ENCODE results near the gene GRIK4.
A peak's percentile ranks its signal among the peaks of the same experiment; 100 is the strongest.

The GRIK4 gene

GRCh38 chr11:120917559-120918239, 406.2 kb downstream of the GRIK4 start:
- no peak for DNase-seq (ENCODE audit: low read depth)

GRCh38 chr11:120918257-120918656, 406.7 kb downstream of the GRIK4 start:
- DNase-seq (ENCODE audit: low read depth), result no peak

- no peak for DNase-seq (ENCODE audit: low read depth)
Measured at GRCh38 chr11:120919045-120919444, 407.5 kb downstream of the GRIK4 start.

- no peak for DNase-seq (ENCODE audit: low read depth)
Measured at GRCh38 chr11:120919566-120919965, 408.0 kb downstream of the GRIK4 start.

GRCh38 chr11:120923866-120924508, 412.4 kb downstream of the GRIK4 start:
- no peak for DNase-seq (ENCODE audit: low read depth)

- no peak for DNase-seq (ENCODE audit: low read depth)
Measured at GRCh38 chr11:120925944-120926343, 414.4 kb downstream of the GRIK4 start.

- no peak for DNase-seq (ENCODE audit: low read depth)
Measured at GRCh38 chr11:120928627-120929026, 417.1 kb downstream of the GRIK4 start.

- peak; percentile 4 for DNase-seq (ENCODE audit: low read depth)
Measured at GRCh38 chr11:120929090-120929489, 417.5 kb downstream of the GRIK4 start.

- DNase-seq (ENCODE audit: low read depth), result peak; percentile 1
Measured at GRCh38 chr11:120929664-120930154, 418.2 kb downstream of the GRIK4 start.

GRCh38 chr11:120931057-120931779, 419.7 kb downstream of the GRIK4 start:
- no peak for DNase-seq (ENCODE audit: low read depth)

- DNase-seq (ENCODE audit: low read depth), result no peak
Measured at GRCh38 chr11:120932305-120932915, 420.9 kb downstream of the GRIK4 start.

GRCh38 chr11:120936356-120936755, 424.8 kb downstream of the GRIK4 start:
- DNase-seq (ENCODE audit: low read depth), result no peak

- DNase-seq (ENCODE audit: low read depth), result no peak
Measured at GRCh38 chr11:120937501-120937900, 426.0 kb downstream of the GRIK4 start.

- DNase-seq (ENCODE audit: low read depth), result no peak
Measured at GRCh38 chr11:120938260-120938659, 426.7 kb downstream of the GRIK4 start.

GRCh38 chr11:120940160-120940848, 428.8 kb downstream of the GRIK4 start:
- DNase-seq (ENCODE audit: low read depth), result no peak

- DNase-seq (ENCODE audit: low read depth), result no peak
Measured at GRCh38 chr11:120941000-120941399, 429.5 kb downstream of the GRIK4 start.

GRCh38 chr11:120942701-120943100, 431.2 kb downstream of the GRIK4 start:
- DNase-seq (ENCODE audit: low read depth), result no peak

- DNase-seq (ENCODE audit: low read depth), result no peak
Measured at GRCh38 chr11:120945042-120945441, 433.5 kb downstream of the GRIK4 start.

- no peak for DNase-seq (ENCODE audit: low read depth)
Measured at GRCh38 chr11:120950880-120951279, 439.3 kb downstream of the GRIK4 start.

GRCh38 chr11:120952461-120953434, 441.2 kb downstream of the GRIK4 start:
- peak; percentile 47 for DNase-seq (ENCODE audit: low read depth)

GRCh38 chr11:120954381-120954780, 442.8 kb downstream of the GRIK4 start:
- DNase-seq (ENCODE audit: low read depth), result no peak

All from GM04504 (cell line).